MM.1S (cell line): Measurements from ENCODE around the gene SLC6A16.
"Not testable (repeated sequence)": the region's sequence is repeated elsewhere in the genome, so short reads cannot be mapped to it uniquely, and the experiment has no call there.

Source experiments
- DNase-seq: peaks from one replicate; pipeline ENCODE4 v3.0.0-alpha.2; 2015
- H2AFZ ChIP-seq: fragments of 300-600 bp; sonication (generic); 2 replicates; pipeline ENCODE4 v1.6.0; 2016; ENCODE audit warnings: antibody characterized with exemption, low read length
- H3F3A ChIP-seq: fragments of 300-600 bp; sonication (generic); 2 replicates; pipeline ENCODE4 v1.6.1; 2016; ENCODE audit warnings: mild to moderate bottlenecking, antibody characterized with exemption, low read length, moderate library complexity, mixed read lengths; ENCODE audit not compliant: insufficient read depth
- H3K27ac ChIP-seq: fragments of 300-600 bp; sonication (generic); 2 replicates; pipeline ENCODE4 v1.5.1; 2016; ENCODE audit warnings: mild to moderate bottlenecking, low read length
- H3K27me3 ChIP-seq: fragments of 300-600 bp; sonication (generic); replicated peaks from 2 replicates; pipeline ENCODE4 v1.6.0; 2016; ENCODE audit warnings: low read length; ENCODE audit not compliant: insufficient read depth
- H3K36me3 ChIP-seq: fragments of 300-600 bp; sonication (generic); replicated peaks from 2 replicates; pipeline ENCODE4 v1.6.1; 2016; ENCODE audit warnings: mild to moderate bottlenecking, low read length, mixed read lengths; ENCODE audit not compliant: insufficient read depth
- H3K4me1 ChIP-seq: fragments of 300-600 bp; sonication (generic); 2 replicates; pipeline ENCODE4 v1.6.1; 2016; ENCODE audit warnings: low read length, mixed read lengths
- H3K4me2 ChIP-seq: fragments of 300-600 bp; sonication (generic); 2 replicates; pipeline ENCODE4 v1.6.0; 2016; ENCODE audit warnings: low read depth, low read length
- H3K4me3 ChIP-seq: fragments of 300-600 bp; sonication (generic); 2 replicates; pipeline ENCODE4 v1.5.1; 2016; ENCODE audit warnings: low read length, mixed read lengths
- H3K79me2 ChIP-seq: fragments of 300-600 bp; sonication (generic); 2 replicates; pipeline ENCODE4 v1.6.1; 2016; ENCODE audit warnings: mixed run types, low read length, mixed read lengths
- H3K9ac ChIP-seq: fragments of 300-600 bp; sonication (generic); 2 replicates; pipeline ENCODE4 v1.6.1; 2016; ENCODE audit warnings: low read length, mixed read lengths
- H3K9me2 ChIP-seq: fragments of 300-600 bp; sonication (generic); replicated peaks from 2 replicates; pipeline ENCODE4 v1.6.1; 2016; ENCODE audit warnings: mild to moderate bottlenecking, low read length, mixed read lengths; ENCODE audit not compliant: insufficient read depth
- H3K9me3 ChIP-seq: fragments of 300-600 bp; sonication (generic); replicated peaks from 2 replicates; pipeline ENCODE4 v1.6.1; 2016; ENCODE audit warnings: mild to moderate bottlenecking, low read length, mixed read lengths; ENCODE audit not compliant: insufficient read depth
- H4K20me1 ChIP-seq: fragments of 300-600 bp; sonication (generic); 2 replicates; pipeline ENCODE4 v1.6.1; 2016; ENCODE audit warnings: mild to moderate bottlenecking, low read length, moderate library complexity, mixed read lengths; ENCODE audit not compliant: insufficient read depth
- CTCF ChIP-seq: fragments of 300-600 bp; sonication (generic); IDR thresholded peaks from 2 replicates; pipeline ENCODE4 v1.5.1; 2016; ENCODE audit warnings: antibody characterized with exemption, low read length, mixed read lengths
- EZH2 ChIP-seq: fragments of 300-600 bp; sonication (generic); optimal IDR thresholded peaks from 2 replicates; pipeline ENCODE3; 2017; ENCODE audit warnings: low read depth, mild to moderate bottlenecking, antibody characterized with exemption, low read length, mixed read lengths
- EZH2phosphoT487 ChIP-seq: fragments of 300-600 bp; sonication (generic); IDR thresholded peaks from 2 replicates; pipeline ENCODE4 v1.6.1; 2018; ENCODE audit warnings: antibody characterized with exemption, low read length

Gene SLC6A16

GRCh38 chr19:49326165-49326704, 1.2 kb upstream of the SLC6A16 start:
- Histone ChIP-seq H3K79me2 (no peaks in the 10 kb centered on the region), H3K27me3 (peaks cover 24% of the 10 kb centered on the region), H2AFZ (no peak overlapping the region), H3K9me3 (no peaks in the 10 kb centered on the region), H3K4me3 (no peak overlapping the region), H3K9me2 (no peaks in the 10 kb centered on the region), H4K20me1 (no peaks in the 10 kb centered on the region), H3K9ac (no peak overlapping the region), H3K4me2 (no peak overlapping the region), H3K4me1 (peaks cover 5% of the 10 kb centered on the region; the same call in 1 of the 2 replicates), H3F3A (0 out of 2 replicates have a peak, but pooled peaks cover 3% of the 10 kb centered on the region), H3K27ac (no peak overlapping the region), H3K36me3 (no peaks in the 10 kb centered on the region)
- TF ChIP-seq CTCF (no peak), EZH2phosphoT487 (no peak), EZH2 (no peak)
- DNase-seq = no peak

GRCh38 chr19:49325756-49326155, 765 bp upstream of the SLC6A16 start:
- not testable (repeated sequence) for H3K4me2 ChIP-seq, H3K9ac ChIP-seq, H3K9me2 ChIP-seq, H3K4me1 ChIP-seq, H2AFZ ChIP-seq, H4K20me1 ChIP-seq, DNase-seq, H3K4me3 ChIP-seq, H3K9me3 ChIP-seq, H3K79me2 ChIP-seq, H3F3A ChIP-seq, H3K36me3 ChIP-seq, H3K27ac ChIP-seq
- H3K27me3 ChIP-seq = peaks cover 25% of the 10 kb centered on the region

GRCh38 chr19:49318296-49318695, 6.7 kb downstream of the SLC6A16 start:
- Histone ChIP-seq H3K9ac (no peak overlapping the region), H3K36me3 (no peaks in the 10 kb centered on the region), H3K9me3 (no peaks in the 10 kb centered on the region), H3F3A (no peaks in the 10 kb centered on the region), H4K20me1 (no peaks in the 10 kb centered on the region), H3K9me2 (no peaks in the 10 kb centered on the region), H3K4me2 (no peak overlapping the region), H2AFZ (no peak overlapping the region), H3K4me1 (no peaks in the 10 kb centered on the region), H3K4me3 (no peak overlapping the region), H3K27me3 (peaks cover 16% of the 10 kb centered on the region), H3K79me2 (no peaks in the 10 kb centered on the region), H3K27ac (no peak overlapping the region)
- DNase-seq = no peak
- no peak for TF ChIP-seq EZH2phosphoT487
- no peak for TF ChIP-seq EZH2

GRCh38 chr19:49316284-49316683, 8.7 kb downstream of the SLC6A16 start:
- Histone ChIP-seq H2AFZ (no peak overlapping the region), H3K27ac (no peak overlapping the region), H3K79me2 (no peaks in the 10 kb centered on the region), H3F3A (no peaks in the 10 kb centered on the region), H3K9me3 (no peaks in the 10 kb centered on the region), H3K9me2 (no peaks in the 10 kb centered on the region), H3K4me3 (no peak overlapping the region), H3K4me2 (no peak overlapping the region), H3K27me3 (peaks cover 14% of the 10 kb centered on the region), H4K20me1 (no peaks in the 10 kb centered on the region), H3K9ac (no peak overlapping the region), H3K36me3 (no peaks in the 10 kb centered on the region), H3K4me1 (no peaks in the 10 kb centered on the region)
- DNase-seq = no peak
- TF ChIP-seq CTCF (no peak), EZH2 (no peak), EZH2phosphoT487 (no peak)
